Gastrocnemius medialis (tissue), 4 donors: ENCODE measurements around the gene WASF2. TPM values are rescaled to one million over a fixed set of nuclear protein-coding genes. Genes with fewer than 3 reads are reported as not detected.
A peak's percentile ranks its signal among the peaks of the same experiment; 100 is the strongest.

Experiments
- ATAC-seq, 2 donors: fragments of 150-250 bp; one replicate each; pipeline ENCODE4 v1.9.1; 2016
- DNase-seq, 2 donors: peaks; one replicate each; pipeline ENCODE4 v3.0.0-alpha.2; 2019
- H3K27ac ChIP-seq, 4 donors: fragments of 200-600 bp; sonication (generic); 1 replicate in 1 of 4; 2 replicates in 3 of 4; pipeline ENCODE4 v1.5.1; 2016 to 2018; ENCODE audit warnings: mild to moderate bottlenecking in 2 of 4, moderate library complexity in 1 of 4
- H3K27me3 ChIP-seq, 3 donors: fragments of 200-600 bp; sonication (generic) in 2 of 3; 1 replicate in 1 of 3; 2 replicates in 2 of 3; pipeline versions ENCODE4 v1.5.1 to v1.6.0; 2016 to 2019; ENCODE audit warnings: mild to moderate bottlenecking in 1 of 3, moderate library complexity in 1 of 3
- H3K36me3 ChIP-seq, 2 donors: fragments of 200-600 bp; sonication (generic) in 1 of 2; one replicate each; pipeline ENCODE4 v1.5.1; 2017 to 2018
- H3K4me1 ChIP-seq, 2 donors: fragments of 200-600 bp; sonication (generic) in 1 of 2; one replicate each; pipeline ENCODE4 v1.5.1; 2016 to 2017; ENCODE audit warnings: mild to moderate bottlenecking in 2 of 2
- H3K4me3 ChIP-seq, 4 donors: fragments of 200-600 bp; sonication (generic) in 3 of 4; 1 replicate in 1 of 4; 2 replicates in 3 of 4; pipeline ENCODE4 v1.5.1; 2016 to 2019; ENCODE audit warnings: mild to moderate bottlenecking in 2 of 4
- H3K9me3 ChIP-seq, 3 donors: fragments of 200-600 bp; sonication (generic) in 2 of 3; 1 replicate in 1 of 3; 2 replicates in 2 of 3; pipeline ENCODE4 v1.5.1; 2016 to 2019
- CTCF ChIP-seq, 5 experiments: fragments of 450-650 bp in 3 of 5; fragments of 200-600 bp in 2 of 5; sonication (generic) in 2 of 5; IDR thresholded peaks in 4 of 5; conservative IDR thresholded peaks in 1 of 5; 1 replicate in 4 of 5; 2 replicates in 1 of 5; pipeline ENCODE4 v1.5.1; 2016 to 2019; ENCODE audit warnings: antibody characterized with exemption in 5 of 5, mild to moderate bottlenecking in 3 of 5, moderate library complexity in 3 of 5
- POLR2A ChIP-seq, 2 donors: fragments of 450-650 bp; IDR thresholded peaks; one replicate each; pipeline ENCODE4 v1.6.1; 2017; ENCODE audit warnings: antibody characterized with exemption in 2 of 2, mild to moderate bottlenecking in 2 of 2, moderate library complexity in 2 of 2
- in situ Hi-C, 4 donors: fragments of 200-750 bp; cut with MboI; loops; one replicate each; pipeline versions ENCODE4 v1.15.0 to v1.8.0; 2017; ENCODE audit warnings: low sequenced_read_pairs in 4 of 4
- intact Hi-C: fragments of 100-400 bp; cut with DNase I; formaldehyde crosslinking; loops from one replicate; pipeline ENCODE4 v1.15.1; 2023; ENCODE audit warnings: low total_unique reads
- total RNA-seq, 4 donors: library from RNA; depleted of rRNA; stranded (reverse); fragments of >200 nt; gene quantifications; one replicate each; pipeline versions ENCODE4 v1.1.0 to v1.2.3, GENCODE V29; 2016

Gene WASF2
- total RNA-seq, 4 donors from 2014 or later, result 10.6 to 16.7 (median 13.3) TPM

GRCh38 chr1:27518808-27519207 lies 28.8 kb upstream of the WASF2 start:
- Histone ChIP-seq H3K36me3 (no peaks in the 10 kb centered on the region), H3K27ac (no peak overlapping the region), H3K4me1 (peaks cover 55 to 58% of the 10 kb centered on the region in 2 donors), H3K9me3 (no peaks in the 10 kb centered on the region), H3K27me3 (no peaks in the 10 kb centered on the region), H3K4me3 (no peak overlapping the region)
- TF ChIP-seq CTCF (IDR thresholded peaks at IDR 0.05 in 4 of 5, conservative IDR thresholded peaks at IDR 0.05 in 1 of 5), result no peak
- TF ChIP-seq POLR2A (IDR thresholded peaks at IDR 0.05), result no peak
- intact Hi-C loops, result no loop called here
- ATAC-seq, result no peak
- DNase-seq, result no peak
- in situ Hi-C loops, result loop anchor here in 2 of 4 donors (25.0 kb wide), 1 partner anchor 107 kb away; no protein-coding TSS in a partner anchor

GRCh38 chr1:27517907-27518718 lies 28.1 kb upstream of the WASF2 start:
- H3K27ac ChIP-seq, result peak overlapping the region; percentile 58 to 78 (median 62)
- H3K9me3 ChIP-seq, result no peaks in the 10 kb centered on the region
- no peaks in the 10 kb centered on the region for H3K27me3 ChIP-seq
- no peak for DNase-seq
- H3K4me1 ChIP-seq, result peaks cover 50 to 58% of the 10 kb centered on the region in 2 donors
- no peak overlapping the region for H3K4me3 ChIP-seq
- TF ChIP-seq POLR2A (IDR thresholded peaks at IDR 0.05), result no peak
- no peak for TF ChIP-seq CTCF (IDR thresholded peaks at IDR 0.05 in 4 of 5, conservative IDR thresholded peaks at IDR 0.05 in 1 of 5)
- intact Hi-C loops (no loop called here), in situ Hi-C loops (loop anchor here in 2 of 4 donors (25.0 kb wide), 1 partner anchor 106 kb away; no protein-coding TSS in a partner anchor)
- no peak for ATAC-seq
- no peaks in the 10 kb centered on the region for H3K36me3 ChIP-seq

DNA sequence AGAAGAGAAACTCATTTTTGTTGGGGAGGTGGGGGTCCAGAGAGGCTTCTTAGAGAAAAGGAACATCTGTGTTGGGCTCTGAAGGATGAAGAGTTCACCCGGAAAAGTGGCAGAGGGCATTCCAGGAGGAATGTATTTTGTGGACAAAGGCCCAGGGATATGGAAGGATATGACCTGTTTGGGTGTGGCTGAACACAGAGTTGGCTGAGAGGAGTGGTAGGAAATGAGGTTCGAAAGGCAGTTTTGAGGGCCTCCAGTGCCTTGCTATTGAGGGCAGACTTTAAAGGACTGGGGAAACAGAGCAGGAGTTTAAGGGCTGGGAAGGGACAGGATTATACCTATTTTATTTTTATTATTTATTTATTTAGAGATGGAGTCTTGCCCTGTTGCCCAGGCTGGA lies 27.3 kb upstream of the WASF2 start:
- in situ Hi-C loops (loop anchor here in 2 of 4 donors (25.0 kb wide), 1 partner anchor 105 kb away; no protein-coding TSS in a partner anchor), intact Hi-C loops (no loop called here)
- H3K4me1 ChIP-seq, result peaks cover 42 to 50% of the 10 kb centered on the region in 2 donors
- H3K36me3 ChIP-seq, result no peaks in the 10 kb centered on the region
- no peaks in the 10 kb centered on the region for H3K9me3 ChIP-seq
- H3K27me3 ChIP-seq, result no peaks in the 10 kb centered on the region
- DNase-seq, result no peak
- TF ChIP-seq CTCF (IDR thresholded peaks at IDR 0.05 in 4 of 5, conservative IDR thresholded peaks at IDR 0.05 in 1 of 5), result no peak
- no peak for TF ChIP-seq POLR2A (IDR thresholded peaks at IDR 0.05)
- peak overlapping the region; percentile 58 to 78 (median 62) for H3K27ac ChIP-seq
- ATAC-seq, result no peak
- no peak overlapping the region for H3K4me3 ChIP-seq

- in situ Hi-C loops, result loop anchor here in 2 of 4 donors (25.0 kb wide), 1 partner anchor 103 kb away; no protein-coding TSS in a partner anchor
- Histone ChIP-seq H3K4me3 (no peak overlapping the region), H3K27me3 (no peaks in the 10 kb centered on the region), H3K27ac (peak overlapping the region; percentile 48 to 78 (median 60)), H3K4me1 (peaks cover 25 to 36% of the 10 kb centered on the region in 2 donors), H3K9me3 (no peaks in the 10 kb centered on the region), H3K36me3 (no peaks in the 10 kb centered on the region)
- no peak for ATAC-seq
- intact Hi-C loops, result no loop called here
- no peak for TF ChIP-seq POLR2A (IDR thresholded peaks at IDR 0.05)
- TF ChIP-seq CTCF (IDR thresholded peaks at IDR 0.05 in 4 of 5, conservative IDR thresholded peaks at IDR 0.05 in 1 of 5), result no peak
- no peak for DNase-seq
Observed at GRCh38 chr1:27515626-27516025, 25.7 kb upstream of the WASF2 start.
